GM18867 (cell line): ENCODE results near the gene GKN1.
"Not testable (repeated sequence)": the region's sequence is repeated elsewhere in the genome, so short reads cannot be mapped to it uniquely, and the experiment has no call there.

ENCODE experiments used
- ATAC-seq: cut with Tn5 transposase; IDR thresholded peaks from one replicate; pipeline ENCODE4 v1.9.1; 2021; ENCODE audit warnings: mild to moderate bottlenecking, moderate library complexity; ENCODE audit not compliant: unreplicated experiment

GKN1 gene

GRCh38 chr2:68974251-68974650 is at the start of gene GKN1:
TSS of gene GKN1 (plus strand) at chr2:68974636. CDS start at chr2:68974678, 42 bp downstream.
- no peak for ATAC-seq

- ATAC-seq = peak; percentile 76
These were observed 49.0 kb upstream of the GKN1 start for GRCh38 chr2:68925295-68925896.

- ATAC-seq = no peak
These were observed 47.6 kb upstream of the GKN1 start for GRCh38 chr2:68926796-68927195.

- no peak for ATAC-seq
These were observed 43.2 kb upstream of the GKN1 start for GRCh38 chr2:68931149-68931711.

GRCh38 chr2:68931799-68932198 is 42.6 kb upstream of the GKN1 start:
- no peak for ATAC-seq

GRCh38 chr2:68932402-68932801 is 42.0 kb upstream of the GKN1 start:
- ATAC-seq = no peak

- ATAC-seq = no peak
These were observed 40.4 kb upstream of the GKN1 start for GRCh38 chr2:68934021-68934420.

- no peak for ATAC-seq
These were observed 39.0 kb upstream of the GKN1 start for GRCh38 chr2:68935471-68935870.

GRCh38 chr2:68936427-68936826 is 38.0 kb upstream of the GKN1 start:
- no peak for ATAC-seq

GRCh38 chr2:68936889-68937288 is 37.5 kb upstream of the GKN1 start:
- ATAC-seq = no peak

GRCh38 chr2:68937346-68938055 is 36.9 kb upstream of the GKN1 start:
- ATAC-seq = no peak

GRCh38 chr2:68938938-68939337 is 35.5 kb upstream of the GKN1 start:
- no peak for ATAC-seq

GRCh38 chr2:68939962-68940361 is 34.5 kb upstream of the GKN1 start:
- ATAC-seq = no peak

GRCh38 chr2:68940369-68940768 is 34.1 kb upstream of the GKN1 start:
- ATAC-seq = no peak

GRCh38 chr2:68942827-68943226 is 31.6 kb upstream of the GKN1 start:
- ATAC-seq = no peak

- peak; percentile 45 for ATAC-seq
These were observed 30.6 kb upstream of the GKN1 start for GRCh38 chr2:68943581-68944568.

- no peak for ATAC-seq
These were observed 28.3 kb upstream of the GKN1 start for GRCh38 chr2:68946117-68946516.

GRCh38 chr2:68948710-68949109 is 25.7 kb upstream of the GKN1 start:
- ATAC-seq = no peak

- no peak for ATAC-seq
These were observed 22.5 kb upstream of the GKN1 start for GRCh38 chr2:68951899-68952298.

GRCh38 chr2:68952887-68953521 is 21.4 kb upstream of the GKN1 start, which contains the start of gene GKN2:
TSS of gene GKN2 (minus strand) at chr2:68952893. CDS start at chr2:68952861, 32 bp downstream.
- no peak for ATAC-seq

GRCh38 chr2:68955432-68955831 is 19.0 kb upstream of the GKN1 start:
- ATAC-seq = not testable (repeated sequence)
